GM18867 (cell line): ENCODE measurements around the gene C7orf33.

Source experiments
- ATAC-seq: cut with Tn5 transposase; IDR thresholded peaks from one replicate; pipeline ENCODE4 v1.9.1; 2021; ENCODE audit warnings: mild to moderate bottlenecking, moderate library complexity; ENCODE audit not compliant: unreplicated experiment

C7orf33 gene

DNA sequence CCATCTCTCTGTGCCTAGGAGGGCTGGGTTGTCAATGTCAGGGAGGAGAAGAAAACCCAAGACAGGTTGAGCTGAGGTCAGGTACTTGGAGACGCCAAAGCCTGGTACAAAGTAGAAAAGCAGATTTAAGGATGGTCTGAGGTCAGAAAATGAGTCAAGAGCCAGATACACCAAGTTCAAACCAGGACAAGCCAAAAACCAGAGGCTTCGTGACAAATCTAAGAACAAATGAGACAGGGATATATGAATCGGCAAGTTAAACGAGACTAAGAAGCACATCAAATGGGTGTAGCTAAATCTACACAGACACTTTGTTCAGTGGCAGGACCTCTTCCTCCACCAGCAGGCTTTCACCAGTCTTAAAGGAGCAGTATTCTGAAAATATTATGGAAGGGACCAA is 34.2 kb downstream of the C7orf33 start:
- no peak for ATAC-seq

DNA sequence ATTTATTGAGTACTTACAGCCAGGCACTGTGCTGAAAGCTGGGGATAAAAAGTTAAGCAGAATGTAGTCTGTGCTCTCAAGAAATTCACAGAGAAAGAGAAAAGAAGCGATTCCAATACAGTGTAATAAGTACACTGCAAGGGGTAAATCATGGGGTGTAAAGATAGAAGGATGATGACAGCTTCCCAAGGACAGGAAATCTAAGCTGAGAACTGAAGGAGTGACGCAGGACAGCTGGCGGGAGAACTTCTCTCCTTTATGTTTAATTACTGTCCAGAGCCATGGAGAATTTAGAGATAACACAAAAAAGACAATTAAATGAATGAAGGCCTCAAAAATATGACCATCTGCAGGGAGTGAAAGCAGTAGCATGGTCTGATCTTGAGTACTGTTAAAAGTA is 34.8 kb downstream of the C7orf33 start:
- no peak for ATAC-seq

GRCh38 chr7:148626828-148627227 is 36.3 kb downstream of the C7orf33 start:
- ATAC-seq = no peak

- no peak for ATAC-seq
Observed at GRCh38 chr7:148628011-148628410, 37.4 kb downstream of the C7orf33 start.

GRCh38 chr7:148630078-148630477 is 39.5 kb downstream of the C7orf33 start:
- no peak for ATAC-seq

- no peak for ATAC-seq
Observed at GRCh38 chr7:148633761-148634160, 43.2 kb downstream of the C7orf33 start.

DNA sequence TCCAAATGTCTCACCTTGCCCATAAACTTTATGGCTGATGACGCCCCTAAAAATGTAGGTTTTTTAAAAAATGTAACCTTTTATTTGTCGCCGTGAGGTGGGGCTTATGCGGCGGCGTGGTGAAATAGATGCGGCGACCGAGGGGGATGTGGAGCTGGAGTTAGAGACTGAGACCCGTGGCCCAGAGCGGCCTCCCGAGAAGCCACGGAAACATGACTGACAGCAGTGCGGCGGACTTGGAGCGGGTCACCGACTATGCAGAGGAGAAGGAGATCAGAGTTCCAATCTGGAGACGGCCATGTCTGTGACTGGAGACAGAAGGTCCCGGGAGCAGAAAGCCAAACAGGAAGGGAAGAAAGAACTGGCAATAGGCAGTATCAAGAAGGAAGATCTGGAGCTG is 46.5 kb downstream of the C7orf33 start:
- no peak for ATAC-seq

GRCh38 chr7:148645898-148646297 is 55.3 kb downstream of the C7orf33 start:
- ATAC-seq = no peak

- no peak for ATAC-seq
Observed at GRCh38 chr7:148650232-148650858, 59.8 kb downstream of the C7orf33 start.

DNA sequence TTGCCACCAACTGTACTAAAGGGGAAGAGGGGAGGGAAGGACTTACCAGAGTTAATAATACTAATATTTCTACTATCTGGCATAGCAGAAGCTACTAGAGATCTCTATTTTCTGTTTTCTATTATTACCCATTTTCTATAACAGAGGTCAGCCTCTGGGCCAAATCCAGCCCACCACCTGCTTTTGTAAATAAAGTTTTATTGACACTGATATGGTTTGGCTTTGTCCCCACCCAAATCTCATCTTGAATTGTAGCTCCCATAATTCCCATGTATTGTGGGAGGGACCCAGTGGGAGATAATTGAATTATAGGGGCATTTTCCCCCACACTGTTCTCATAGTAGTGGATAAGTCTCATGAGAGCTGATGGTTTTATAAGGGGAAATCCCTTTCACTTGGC is 62.2 kb downstream of the C7orf33 start:
- ATAC-seq = no peak

GRCh38 chr7:148657929-148658328 is 67.4 kb downstream of the C7orf33 start:
- ATAC-seq = no peak

DNA sequence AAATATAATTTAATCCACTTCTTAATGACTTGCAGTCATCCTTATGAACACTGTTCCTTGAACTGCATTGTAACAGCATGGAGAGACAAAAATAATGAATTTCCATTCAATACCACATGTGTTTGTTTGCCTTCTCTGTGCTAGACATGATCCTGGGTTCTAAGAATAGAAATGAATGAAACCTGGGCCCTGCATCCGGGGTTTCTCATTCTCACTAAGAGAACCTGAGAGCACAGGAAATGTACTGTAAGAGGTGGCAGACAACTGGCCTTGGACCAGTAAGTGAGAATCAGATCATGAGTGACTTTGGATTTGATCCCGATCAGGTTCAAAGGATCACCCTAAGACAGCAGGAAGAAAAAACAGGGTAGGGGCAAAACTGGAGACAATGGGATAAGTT is 70.9 kb downstream of the C7orf33 start:
- no peak for ATAC-seq

DNA sequence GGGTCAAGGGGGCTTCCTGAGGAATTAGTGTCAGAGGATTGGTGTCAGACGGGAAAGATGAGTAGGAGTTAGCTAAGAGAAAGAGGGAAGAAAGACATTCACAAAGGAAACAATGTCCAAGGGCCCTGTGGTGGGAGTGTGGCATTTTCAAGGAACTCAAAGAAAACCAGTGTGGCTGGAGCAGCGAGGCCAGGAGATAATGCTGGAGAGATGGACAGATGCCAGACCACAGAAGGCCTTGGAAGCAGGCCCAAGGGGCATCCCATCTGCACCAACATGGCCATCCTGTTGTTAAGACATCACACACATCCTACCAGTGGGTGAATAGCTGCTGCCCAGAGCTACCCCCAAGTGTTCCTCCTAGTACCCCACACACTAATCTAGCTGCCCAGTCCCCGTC is 72.1 kb downstream of the C7orf33 start:
- ATAC-seq = no peak

DNA sequence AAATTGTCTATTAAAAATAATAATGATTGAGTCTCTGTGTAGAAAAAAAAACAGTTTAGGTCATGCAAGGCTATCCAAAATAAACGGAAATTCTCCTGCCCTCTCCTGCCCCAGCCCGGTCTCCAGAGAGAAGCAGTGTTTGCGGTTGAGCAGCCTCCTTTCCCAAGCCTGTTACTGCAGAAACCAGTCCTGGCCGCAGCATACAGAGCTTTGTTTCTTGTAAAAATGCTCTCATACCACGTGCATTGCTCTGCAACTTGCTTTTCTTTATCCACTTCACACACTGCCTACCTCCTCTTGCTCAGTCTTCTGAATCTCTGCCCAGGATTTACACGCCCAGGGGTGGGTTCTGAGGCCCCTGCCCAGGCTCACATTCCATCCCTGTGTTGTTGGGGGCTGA is 73.8 kb downstream of the C7orf33 start:
- ATAC-seq = no peak

DNA sequence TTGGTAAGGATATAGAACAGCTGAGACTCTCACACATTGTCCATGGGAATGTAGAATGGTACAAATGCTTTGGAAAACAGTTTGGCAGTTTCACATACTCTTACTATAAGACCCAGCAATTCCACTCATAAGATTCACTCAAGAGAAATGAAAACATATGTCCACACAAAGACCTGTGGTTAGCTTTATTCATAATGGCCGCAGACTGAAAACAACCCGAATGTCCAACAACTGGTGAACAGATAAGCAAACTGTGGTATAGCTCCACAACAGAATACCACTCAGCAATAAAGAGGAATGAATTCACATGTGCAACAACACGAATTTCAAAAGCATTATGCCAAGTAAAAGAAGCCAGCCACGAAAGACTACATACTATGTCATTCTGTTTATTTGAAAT is 74.7 kb downstream of the C7orf33 start:
- no peak for ATAC-seq
